Measurements from ENCODE around the gene NT5C1B. TPM values are rescaled to one million over a fixed set of nuclear protein-coding genes. Genes with fewer than 3 reads are reported as not detected.

NT5C1B gene
- total RNA-seq, 4 donors from 2014 or later, result 0.42 TPM; not detected in 3

DNA sequence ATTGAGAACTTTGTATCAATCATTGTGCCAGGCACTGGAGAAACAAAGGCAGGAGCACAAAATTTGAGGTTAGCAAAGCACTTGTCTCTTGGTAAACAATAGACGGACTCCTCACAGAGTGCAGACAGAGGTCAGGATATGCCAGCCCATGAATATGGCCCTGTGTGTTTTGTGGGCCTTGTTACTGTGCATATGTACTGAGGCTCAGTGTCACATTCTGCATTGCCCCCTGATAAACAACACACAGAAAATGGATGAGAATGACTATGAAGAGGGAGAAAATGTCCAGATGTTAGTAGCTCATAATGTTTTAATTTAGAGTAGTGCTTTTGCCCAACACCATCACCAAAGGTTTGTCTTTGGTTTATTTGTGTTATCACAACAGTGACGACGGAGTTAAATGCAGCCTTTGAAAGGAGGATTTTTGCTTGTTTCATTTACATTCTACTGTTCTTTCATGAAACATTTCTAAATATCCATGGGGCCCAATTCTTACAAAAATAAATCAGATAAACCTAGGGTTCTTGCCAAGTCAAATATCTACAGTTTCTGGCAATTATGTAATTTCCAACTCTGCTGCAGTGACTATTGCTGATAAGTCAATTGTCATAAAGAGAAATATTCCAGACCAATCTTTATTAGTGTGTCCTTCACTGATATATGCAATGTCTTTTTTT, 14.6 kb upstream of the NT5C1B start:
- Histone ChIP-seq H3K9me3 (no peaks in the 10 kb centered on the region), H3K4me1 (peaks cover 0 to 23% (median 19%) of the 10 kb centered on the region in 4 donors), H3K27ac (replicated peaks in 1 of 4) (no peak overlapping the region), H3K4me3 (no peak overlapping the region), H3K36me3 (no peaks in the 10 kb centered on the region), H3K27me3 (no peaks in the 10 kb centered on the region)
- no peak for TF ChIP-seq POLR2A (IDR thresholded peaks at IDR 0.05; ENCODE audit: low read depth)
- no peak for TF ChIP-seq POLR2AphosphoS5 (IDR thresholded peaks at IDR 0.05)
- TF ChIP-seq, protein P1, sequence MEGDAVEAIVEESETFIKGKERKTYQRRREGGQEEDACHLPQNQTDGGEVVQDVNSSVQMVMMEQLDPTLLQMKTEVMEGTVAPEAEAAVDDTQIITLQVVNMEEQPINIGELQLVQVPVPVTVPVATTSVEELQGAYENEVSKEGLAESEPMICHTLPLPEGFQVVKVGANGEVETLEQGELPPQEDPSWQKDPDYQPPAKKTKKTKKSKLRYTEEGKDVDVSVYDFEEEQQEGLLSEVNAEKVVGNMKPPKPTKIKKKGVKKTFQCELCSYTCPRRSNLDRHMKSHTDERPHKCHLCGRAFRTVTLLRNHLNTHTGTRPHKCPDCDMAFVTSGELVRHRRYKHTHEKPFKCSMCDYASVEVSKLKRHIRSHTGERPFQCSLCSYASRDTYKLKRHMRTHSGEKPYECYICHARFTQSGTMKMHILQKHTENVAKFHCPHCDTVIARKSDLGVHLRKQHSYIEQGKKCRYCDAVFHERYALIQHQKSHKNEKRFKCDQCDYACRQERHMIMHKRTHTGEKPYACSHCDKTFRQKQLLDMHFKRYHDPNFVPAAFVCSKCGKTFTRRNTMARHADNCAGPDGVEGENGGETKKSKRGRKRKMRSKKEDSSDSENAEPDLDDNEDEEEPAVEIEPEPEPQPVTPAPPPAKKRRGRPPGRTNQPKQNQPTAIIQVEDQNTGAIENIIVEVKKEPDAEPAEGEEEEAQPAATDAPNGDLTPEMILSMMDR (IDR thresholded peaks at IDR 0.05), result no peak
- TF ChIP-seq EP300 (IDR thresholded peaks at IDR 0.05), result no peak
- intact Hi-C loops (cut with DNase I), result no loop called here
- no peak for DNase-seq (ENCODE audit: extremely low spot score)
- 65% methylated on average over 3 of the region's 3 CpGs for WGBS

DNA sequence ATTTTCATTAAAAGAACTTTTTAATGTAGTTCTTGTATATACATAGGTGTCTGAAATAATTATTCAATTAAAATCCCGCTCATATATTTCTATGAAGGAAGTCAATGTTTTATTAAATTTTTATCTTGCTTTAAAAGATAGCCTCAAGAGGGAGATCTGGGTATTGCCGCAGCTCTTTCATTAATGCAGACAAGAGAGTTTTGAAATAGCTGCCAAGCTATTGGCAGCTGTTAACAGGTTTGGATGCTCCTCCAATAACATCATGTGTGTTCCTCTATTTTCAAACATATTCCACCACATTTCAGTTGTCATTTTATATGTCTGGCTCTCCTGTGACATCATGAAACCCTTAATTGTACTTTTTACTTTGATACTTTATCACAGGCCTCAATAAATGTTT, 12.9 kb upstream of the NT5C1B start:
- Histone ChIP-seq H3K4me1 (peaks cover 0 to 34% (median 25%) of the 10 kb centered on the region in 4 donors), H3K36me3 (no peaks in the 10 kb centered on the region), H3K27me3 (no peaks in the 10 kb centered on the region), H3K4me3 (no peak overlapping the region), H3K27ac (replicated peaks in 1 of 4) (no peak overlapping the region), H3K9me3 (no peaks in the 10 kb centered on the region)
- intact Hi-C loops (cut with DNase I), result no loop called here
- TF ChIP-seq POLR2A (IDR thresholded peaks at IDR 0.05; ENCODE audit: low read depth) (no peak), EP300 (IDR thresholded peaks at IDR 0.05) (no peak), POLR2AphosphoS5 (IDR thresholded peaks at IDR 0.05) (no peak)
- TF ChIP-seq, protein P1 (IDR thresholded peaks at IDR 0.05), result no peak
- no peak for DNase-seq (ENCODE audit: extremely low spot score)
- WGBS, result 90% methylated on average over 2 of the region's 2 CpGs

DNA sequence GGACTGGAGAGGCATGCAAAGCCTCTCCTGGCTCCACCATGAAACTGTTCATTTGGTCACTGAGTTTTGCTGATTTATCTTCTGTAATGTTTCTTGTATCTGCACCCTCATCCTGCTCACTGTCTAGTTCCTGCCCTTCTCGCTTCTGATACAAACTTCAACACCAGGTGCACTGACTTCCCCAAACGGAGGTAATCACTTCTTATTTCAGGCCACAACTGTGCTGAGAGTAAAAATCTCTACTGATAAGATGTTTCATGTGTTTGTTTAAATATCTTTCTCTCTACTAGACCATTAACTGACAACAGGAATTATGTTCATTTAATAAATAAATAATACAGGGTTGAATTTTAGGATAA, 10.9 kb upstream of the NT5C1B start:
- intact Hi-C loops (cut with DNase I), result no loop called here
- H3K27ac ChIP-seq (replicated peaks in 1 of 4), result peak overlapping the region in 1 of 4 donors; percentile 6
- no peaks in the 10 kb centered on the region for H3K9me3 ChIP-seq

DNA sequence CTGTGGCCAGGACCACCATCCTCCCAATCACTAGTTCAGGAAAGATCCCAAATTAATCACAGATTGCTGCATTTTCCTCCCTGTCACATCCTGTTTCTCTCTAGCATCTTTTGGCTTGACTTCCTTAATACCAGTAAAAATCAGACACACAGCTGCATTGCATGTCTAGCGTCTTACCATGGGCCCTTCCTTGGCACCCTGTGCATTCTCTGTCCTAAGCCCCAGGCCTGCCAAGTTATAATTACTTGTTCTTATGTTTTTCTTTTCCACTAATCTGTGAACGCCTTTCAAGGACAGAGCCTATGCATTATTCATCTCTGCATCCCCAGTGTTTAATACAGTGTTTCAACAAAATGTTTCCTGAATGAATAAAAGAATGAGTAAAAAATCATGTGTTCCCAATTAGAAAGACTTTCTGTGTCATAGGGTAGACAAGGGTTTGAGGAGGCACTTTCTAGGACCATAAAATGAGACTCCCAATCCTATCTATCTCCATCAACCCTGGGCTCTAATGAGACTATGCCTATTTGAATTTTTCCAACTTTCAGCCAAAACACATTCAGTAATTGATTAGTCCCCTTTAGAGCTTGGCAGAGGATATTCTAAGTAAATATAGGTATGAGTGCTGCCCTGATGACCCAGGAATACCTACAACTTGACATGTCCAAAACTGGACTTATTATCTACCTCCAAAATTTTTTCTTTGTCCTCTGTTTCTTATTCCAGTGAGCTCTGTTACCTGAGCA, 10.3 kb upstream of the NT5C1B start:
- Histone ChIP-seq H3K4me1 (peaks cover 6 to 34% (median 22%) of the 10 kb centered on the region in 4 donors), H3K4me3 (no peak overlapping the region), H3K27ac (replicated peaks in 1 of 4) (peak overlapping the region in 3 of 4 donors; percentile 18 to 53 (median 21)), H3K36me3 (no peaks in the 10 kb centered on the region), H3K9me3 (no peaks in the 10 kb centered on the region), H3K27me3 (no peaks in the 10 kb centered on the region)
- 28% methylated on average over 2 of the region's 2 CpGs for WGBS
- no peak for DNase-seq (ENCODE audit: extremely low spot score)
- intact Hi-C loops (cut with DNase I), result no loop called here
- TF ChIP-seq EP300 (IDR thresholded peaks at IDR 0.05) (no peak), POLR2A (IDR thresholded peaks at IDR 0.05; ENCODE audit: low read depth) (no peak), POLR2AphosphoS5 (IDR thresholded peaks at IDR 0.05) (no peak)
- TF ChIP-seq, protein P1 (IDR thresholded peaks at IDR 0.05), result no peak

More for the DNA sequence above, 10.9 kb upstream of the NT5C1B start:
- no peak for DNase-seq (ENCODE audit: extremely low spot score)
- 89% methylated on average over 2 of the region's 2 CpGs for WGBS
- H3K4me3 ChIP-seq, result no peak overlapping the region
- peaks cover 6 to 34% (median 25%) of the 10 kb centered on the region in 4 donors for H3K4me1 ChIP-seq
- no peaks in the 10 kb centered on the region for H3K36me3 ChIP-seq
- TF ChIP-seq EP300 (IDR thresholded peaks at IDR 0.05), result no peak
- TF ChIP-seq POLR2A (IDR thresholded peaks at IDR 0.05; ENCODE audit: low read depth), result no peak
- TF ChIP-seq, protein P1 (IDR thresholded peaks at IDR 0.05), result no peak
- no peak for TF ChIP-seq POLR2AphosphoS5 (IDR thresholded peaks at IDR 0.05)
- H3K27me3 ChIP-seq, result no peaks in the 10 kb centered on the region

Measured in esophagus muscularis mucosa (tissue), 4 donors.